ENCODE measurements around the gene FUZ.
A peak's percentile ranks its signal among the peaks of the same experiment; 100 is the strongest.

The FUZ gene

DNA sequence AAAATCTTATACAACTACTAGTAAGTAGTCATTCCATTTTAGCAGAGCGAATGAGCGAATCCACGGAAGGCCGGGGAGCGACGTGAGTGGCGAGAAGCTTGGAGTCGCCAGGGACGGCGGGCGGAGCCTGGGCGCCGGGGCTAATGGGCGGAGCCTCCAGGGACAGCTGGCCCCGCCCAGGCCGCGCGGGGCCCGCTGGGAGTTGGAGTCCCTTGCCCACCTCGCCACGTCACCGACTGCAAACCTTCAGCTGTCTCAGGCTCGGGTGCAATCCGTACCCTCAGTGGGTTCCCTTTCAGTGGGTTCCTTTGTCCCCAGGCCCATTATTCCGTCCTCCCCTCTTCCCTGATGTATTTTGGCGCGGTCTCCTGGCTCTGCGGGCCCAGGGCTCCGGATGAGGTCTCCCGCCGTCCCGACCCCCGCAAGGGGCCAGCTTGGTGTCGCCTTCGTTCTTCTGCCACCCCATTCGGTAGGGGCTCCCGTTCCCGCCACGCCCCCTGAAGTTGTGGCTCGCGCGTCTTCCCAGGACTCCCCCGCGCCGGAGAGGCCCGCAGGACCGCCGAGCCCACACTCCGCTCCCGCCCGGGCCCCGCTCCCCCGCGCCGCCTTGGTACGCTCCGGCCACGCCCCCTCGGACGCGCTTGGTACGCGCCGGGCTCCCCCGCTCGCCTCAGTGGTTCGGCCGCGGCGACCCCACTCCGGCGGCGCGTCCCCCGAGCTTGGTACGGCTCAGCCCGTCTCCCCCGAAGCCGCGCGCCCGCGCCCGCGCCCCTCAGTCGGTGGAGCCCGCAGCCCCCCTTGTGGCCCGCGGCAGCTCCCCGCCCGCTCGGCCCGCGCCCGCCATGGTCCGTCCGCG, 37.6 kb upstream of the FUZ start, which contains the start of gene PTOV1:
TSS of gene PTOV1 (plus strand) at position 673 of the 856 bp plus-strand sequence.
- peak; percentile 92 for DNase-seq

DNA sequence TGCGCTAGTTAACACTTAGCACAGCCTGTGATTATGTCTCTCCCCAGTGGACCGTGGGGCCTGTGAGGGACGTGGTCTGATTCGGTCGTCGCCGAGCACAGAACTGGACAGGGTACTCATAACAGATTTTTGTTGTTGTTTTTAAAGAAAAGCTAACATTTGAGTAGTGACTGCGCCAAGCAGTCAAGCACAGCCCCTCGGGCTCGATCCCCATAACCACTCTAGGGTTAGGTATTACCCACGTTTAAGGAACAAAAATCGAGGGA, 37.1 kb upstream of the FUZ start:
- no peak for DNase-seq

DNA sequence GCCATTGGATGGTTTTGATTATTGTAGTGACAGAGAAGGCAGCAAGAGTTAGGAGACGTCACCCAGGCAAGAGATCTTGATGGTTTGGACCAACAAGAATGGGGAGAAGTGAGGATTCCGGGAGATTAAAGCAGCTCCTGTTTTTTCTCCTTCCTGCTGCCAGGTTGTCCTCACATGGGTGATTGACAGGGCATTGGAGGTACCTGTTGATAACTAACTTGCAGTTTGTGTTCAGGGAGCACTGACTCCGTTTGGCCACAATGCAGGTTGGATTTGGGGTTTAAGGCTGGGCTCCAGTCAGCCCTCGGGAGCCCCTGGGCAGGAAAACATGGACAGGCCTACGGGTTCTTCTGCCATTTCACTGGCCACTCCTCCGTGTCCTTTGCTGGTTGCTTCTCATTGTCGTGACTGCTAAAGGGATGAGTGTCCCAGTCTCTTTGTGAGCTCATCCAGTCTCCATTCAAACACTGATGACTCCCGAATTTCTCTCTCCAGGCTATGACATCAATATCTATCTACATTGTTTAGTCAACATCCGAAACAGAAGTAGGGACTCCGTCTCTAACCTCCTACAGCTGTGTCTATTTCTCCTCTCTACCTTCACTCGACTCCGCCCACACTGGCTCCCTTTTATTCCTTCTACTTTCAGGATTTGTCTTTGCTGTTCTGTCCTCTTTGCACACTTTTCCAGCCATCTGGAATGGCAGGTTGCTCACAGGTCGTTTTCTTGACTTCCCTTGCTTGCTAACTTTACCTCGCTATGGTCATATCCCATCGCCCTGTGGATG, 36.5 kb upstream of the FUZ start:
- no peak for DNase-seq

DNA sequence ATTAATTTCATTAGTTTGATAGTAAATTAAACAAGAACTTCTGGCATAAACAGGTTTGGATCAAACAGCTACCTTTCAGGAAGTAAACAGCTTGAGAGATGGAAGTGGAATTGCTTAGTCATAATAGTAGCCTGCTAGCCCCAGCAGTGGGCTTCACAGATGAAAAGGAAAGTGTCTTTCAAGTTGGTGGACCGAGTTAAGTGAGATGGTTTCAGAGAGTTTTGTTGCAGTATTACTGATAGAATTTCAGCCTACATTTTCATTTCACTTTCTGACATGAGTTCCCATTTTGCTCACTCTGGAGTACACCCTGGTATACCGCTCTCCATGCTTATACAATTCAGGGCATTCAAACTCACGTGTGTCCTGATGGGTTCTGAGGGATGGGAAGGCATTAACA, 35.8 kb upstream of the FUZ start:
- no peak for DNase-seq

DNA sequence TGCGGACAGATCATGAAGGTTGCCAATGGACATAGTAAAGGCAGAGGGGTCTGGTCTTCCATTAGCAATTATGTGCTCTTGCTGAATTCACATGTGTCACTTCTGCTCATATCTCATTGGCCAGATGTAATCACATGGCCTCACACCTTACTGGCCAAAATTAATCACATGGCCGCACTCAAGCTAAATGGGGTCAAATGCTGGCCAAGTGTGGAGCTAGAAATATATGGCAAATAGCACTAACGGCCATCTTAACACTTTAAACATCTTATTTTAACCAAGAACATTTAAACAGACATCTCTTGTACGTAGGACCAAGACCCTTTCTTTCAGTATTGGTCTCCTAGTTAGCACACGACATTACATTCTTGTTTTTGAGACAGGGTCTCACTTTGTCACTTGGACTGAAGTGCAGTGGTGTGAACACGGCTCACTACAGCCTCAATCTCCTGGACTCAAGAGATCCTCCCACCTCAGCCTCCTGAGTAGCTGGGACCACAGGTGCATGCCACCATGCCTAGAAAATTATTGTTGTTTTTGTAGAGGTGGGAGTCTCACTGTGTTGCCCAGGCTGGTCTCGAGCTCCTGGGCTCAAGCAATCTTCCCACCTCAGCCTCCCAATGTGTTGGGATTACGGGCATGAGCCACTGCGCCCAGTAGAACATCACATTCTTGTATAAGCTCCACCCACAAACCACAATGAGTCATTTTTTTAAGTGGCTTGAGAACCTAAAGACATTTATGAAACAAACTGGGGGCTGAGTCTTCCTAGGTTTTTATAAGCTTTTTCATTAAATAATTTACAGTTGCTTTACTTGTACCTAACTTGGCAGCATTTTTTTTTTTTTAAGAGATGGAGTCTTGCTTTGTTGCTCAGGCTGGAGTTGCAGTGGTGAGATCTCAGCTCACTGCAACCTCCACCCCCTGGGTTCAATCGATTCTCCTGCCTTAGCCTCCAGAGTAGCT, 34.9 kb upstream of the FUZ start:
- DNase-seq: no peak

DNA sequence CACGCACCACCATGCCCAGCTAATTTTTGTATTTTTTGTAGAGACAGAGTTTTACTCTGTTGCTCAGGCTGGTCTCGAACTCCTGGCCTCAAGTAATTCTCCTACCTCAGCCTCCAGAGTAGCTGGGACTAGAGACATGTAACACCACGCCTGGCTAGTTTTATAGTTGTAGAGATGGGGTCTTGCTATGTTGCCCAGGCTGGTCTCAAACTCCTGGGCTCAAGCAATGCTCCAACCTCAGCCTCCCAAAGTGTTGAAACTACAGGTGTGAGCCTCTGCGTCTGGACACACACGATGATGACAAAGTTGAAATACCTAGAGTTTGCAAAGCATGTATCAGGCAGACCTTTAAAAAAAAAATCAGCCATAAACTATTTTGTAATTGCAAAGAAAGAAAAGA, 33.3 kb upstream of the FUZ start:
- no peak for DNase-seq

DNA sequence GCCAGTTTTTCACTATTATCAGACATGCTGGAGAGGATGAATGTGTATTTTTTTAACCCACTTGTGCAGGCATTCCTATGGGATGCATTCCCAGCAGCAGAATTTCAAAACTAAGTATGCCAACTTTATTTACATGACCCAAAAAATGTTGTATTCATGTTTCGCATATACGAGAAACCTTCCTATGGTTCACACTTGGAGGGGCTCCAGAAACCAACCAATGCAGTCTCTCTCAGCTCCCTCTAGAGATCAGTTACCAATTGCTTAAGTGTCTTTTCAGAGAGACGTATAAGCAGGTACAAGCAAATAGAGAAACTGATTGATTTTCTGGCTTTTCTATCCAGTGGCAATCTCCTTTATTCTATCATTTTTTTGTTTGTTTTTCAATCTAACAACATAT, 32.3 kb upstream of the FUZ start:
- DNase-seq: no peak

DNA sequence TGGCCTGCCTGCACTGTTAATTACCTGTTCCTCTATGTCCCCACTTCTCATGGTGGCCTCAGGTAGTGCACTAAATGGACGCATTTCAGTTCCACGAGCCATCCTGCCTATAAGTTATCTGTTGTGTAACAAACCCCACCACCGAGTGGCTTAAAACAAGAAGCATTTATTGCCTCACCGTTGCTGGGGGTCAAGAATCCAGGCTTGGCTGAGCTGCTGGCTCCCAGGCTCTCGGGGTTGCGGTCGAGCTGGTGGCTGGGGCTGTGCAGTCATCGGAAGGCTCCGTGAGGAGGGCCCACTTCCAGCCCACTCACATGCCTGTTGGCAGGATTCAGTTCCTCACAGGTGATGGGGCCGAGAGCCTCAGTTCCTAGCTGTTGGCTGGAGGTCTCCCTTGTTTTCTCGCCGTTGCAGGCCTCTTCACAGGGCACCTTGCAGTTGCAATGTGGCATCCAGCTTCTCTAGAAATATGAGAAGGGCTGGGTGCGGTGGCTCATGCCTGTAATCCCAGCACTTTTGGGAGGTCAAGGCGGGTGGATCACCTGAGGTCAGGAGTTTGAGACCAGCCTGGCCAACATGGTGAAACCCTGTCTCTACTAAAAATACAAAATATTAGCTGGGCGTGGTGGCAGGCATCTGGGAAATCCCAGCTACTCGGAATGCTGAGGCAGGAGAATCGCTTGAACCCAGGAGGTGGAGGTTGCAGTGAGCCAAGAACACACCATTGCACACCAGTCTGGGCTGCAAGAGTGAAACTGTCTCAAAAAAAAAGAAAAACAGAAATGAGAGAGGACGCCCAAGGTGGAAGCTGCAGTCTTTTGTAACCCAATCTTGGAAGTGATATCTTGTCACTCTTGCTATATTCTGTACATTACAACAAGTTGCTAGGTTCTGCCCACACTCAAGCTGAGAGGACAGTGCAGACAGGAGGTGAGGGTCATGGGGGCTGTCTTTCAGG, 31.3 kb upstream of the FUZ start:
- DNase-seq: no peak

DNA sequence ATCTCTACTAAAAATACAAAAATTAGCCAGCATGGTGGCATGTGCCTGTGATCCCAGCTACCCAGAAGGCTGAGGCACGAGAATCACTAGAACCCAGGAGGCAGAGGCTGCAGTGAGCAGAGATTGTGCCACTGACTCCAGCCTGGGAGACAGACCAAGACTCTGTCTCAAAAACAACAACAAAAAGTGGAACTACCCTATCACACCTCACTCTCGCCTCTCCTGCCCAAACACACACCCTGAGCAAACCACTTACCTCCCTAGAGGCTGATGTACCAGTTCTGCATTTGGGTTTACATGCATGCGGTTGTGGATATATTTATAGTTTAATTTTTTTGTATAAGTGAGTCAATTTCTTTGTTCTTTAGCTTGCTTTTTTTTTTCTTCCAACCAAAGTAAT, 30.2 kb upstream of the FUZ start:
- DNase-seq: no peak

DNA sequence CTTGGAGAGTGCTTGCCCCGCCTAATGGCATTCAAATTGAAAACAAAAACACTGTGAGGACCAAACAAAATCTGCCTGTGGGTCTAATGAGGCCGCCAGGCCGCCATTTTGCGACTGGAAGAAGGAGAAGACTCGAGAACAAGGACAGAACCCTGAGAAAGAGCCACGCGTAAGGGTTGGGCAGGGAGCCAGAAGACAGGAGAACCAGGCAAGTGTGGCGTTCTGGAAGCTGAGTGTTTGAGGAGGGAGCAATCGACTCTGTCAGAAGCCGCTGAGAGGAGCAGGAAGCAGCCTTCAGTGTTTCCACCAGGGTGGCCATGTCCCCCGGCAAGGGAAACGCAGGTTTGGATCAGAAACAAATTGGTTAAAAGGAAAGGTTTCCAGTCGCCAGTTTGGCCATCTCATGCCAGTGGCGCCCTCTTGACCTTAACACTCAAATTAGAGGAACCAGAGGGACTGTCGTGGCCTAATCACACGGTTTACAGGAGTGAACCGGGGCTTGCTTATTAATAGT, 27.7 kb upstream of the FUZ start:
- DNase-seq: no peak

DNA sequence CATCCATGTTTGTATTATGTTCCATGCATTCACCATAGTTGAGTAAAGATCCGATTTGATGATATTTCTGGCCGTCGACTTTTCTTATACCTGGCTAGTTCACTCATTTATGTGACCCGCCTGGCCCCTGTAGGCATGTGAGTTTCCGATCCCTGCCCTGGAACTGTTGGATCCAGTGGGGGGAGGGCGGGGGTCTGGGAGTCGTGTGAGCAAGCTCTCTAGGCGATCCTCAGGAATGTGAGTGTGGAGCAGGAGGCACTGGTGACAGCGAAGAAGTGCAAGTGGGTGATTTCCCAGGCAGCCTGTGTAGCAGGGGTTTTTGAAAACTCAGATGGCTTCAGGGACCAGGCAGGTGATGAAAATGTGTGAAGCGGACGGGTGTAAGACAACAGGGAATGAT, 27.2 kb upstream of the FUZ start:
- DNase-seq: no peak

DNA sequence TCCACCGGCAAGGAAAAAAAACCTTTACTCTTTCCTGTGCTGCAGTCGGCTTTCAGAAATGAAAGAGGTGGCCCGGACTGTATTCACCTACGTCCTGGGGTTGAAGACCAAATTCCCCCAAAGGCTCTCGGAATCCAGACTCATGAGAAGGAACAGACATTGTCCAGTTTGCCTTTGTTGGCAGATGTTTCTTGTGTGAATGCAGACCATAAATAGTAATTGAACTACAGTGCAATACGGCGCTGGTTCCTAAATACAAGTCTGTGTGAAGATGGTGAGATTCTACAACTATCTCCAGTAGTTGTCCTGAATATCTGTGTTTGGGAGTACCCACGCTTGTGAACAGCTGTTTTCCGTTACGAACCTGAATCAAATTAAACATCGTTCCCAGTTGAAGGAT, 26.6 kb upstream of the FUZ start:
- no peak for DNase-seq

DNA sequence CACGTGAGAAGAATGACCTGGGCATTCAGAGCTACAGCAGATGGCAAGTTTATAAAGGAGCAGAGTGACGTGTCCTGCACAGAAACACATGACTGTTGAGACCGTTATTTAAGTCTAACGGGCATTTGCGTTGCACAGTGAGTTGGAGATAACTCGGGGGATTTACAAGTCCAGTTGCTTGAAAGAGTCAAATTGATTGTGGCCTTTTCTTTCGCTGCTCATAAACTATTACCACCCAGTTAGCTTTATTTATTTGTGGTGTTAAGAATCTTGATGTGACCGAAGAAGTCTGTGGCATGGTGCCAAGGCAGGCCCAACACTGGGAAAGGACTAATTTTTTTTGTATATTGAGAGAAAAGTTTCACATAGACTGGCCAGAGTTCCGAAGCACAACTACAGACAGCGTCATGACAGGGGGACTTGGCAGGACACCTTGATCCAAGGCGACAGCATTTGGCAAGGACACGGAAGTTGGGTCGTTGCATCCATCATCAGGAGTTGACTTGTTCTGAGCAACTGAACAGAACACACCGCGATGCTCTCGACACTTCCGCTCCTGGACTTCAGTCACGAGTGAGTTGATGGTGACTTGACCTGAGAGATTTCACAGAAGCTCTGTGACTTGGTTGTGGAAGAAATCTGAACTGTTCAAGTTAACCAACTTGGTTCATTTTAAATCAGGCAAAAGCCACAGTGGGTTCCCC, 25.9 kb upstream of the FUZ start:
- DNase-seq: no peak

DNA sequence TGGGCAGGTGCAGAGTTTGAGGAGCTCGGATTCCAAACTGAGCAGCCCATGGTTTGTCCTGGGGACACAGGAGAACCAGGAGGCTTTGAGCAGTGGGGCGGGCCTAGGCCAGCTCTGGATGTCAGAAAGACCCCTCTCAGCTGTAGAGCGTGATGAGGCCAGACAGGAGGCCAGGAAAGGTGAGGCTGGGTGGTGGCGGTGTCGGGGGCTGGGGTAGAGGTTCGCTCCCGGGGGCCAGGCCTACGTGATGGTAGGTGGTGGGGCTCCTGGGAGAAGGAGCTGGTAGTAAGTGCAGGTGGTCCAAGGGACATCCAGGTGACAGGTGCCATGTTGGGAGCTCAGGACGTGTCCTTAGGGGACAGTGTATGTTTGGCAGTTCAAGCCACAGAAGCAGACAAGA, 24.3 kb upstream of the FUZ start:
- DNase-seq: no peak

DNA sequence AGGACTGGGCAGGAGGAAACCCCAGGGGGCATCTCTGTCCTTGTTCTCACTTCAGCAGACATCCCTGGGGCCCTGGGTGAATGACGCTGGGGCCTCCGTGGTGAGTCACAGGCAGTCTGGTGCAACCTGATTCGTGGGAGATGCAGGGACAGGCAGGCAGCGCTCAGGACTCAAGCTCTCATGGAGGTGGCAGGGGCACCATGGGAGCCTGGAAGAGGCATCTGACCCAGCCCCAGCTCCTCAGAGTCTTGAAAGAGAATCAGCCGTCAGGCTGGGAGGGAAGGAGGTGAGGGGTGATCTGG, 23.9 kb upstream of the FUZ start:
- no peak for DNase-seq

DNA sequence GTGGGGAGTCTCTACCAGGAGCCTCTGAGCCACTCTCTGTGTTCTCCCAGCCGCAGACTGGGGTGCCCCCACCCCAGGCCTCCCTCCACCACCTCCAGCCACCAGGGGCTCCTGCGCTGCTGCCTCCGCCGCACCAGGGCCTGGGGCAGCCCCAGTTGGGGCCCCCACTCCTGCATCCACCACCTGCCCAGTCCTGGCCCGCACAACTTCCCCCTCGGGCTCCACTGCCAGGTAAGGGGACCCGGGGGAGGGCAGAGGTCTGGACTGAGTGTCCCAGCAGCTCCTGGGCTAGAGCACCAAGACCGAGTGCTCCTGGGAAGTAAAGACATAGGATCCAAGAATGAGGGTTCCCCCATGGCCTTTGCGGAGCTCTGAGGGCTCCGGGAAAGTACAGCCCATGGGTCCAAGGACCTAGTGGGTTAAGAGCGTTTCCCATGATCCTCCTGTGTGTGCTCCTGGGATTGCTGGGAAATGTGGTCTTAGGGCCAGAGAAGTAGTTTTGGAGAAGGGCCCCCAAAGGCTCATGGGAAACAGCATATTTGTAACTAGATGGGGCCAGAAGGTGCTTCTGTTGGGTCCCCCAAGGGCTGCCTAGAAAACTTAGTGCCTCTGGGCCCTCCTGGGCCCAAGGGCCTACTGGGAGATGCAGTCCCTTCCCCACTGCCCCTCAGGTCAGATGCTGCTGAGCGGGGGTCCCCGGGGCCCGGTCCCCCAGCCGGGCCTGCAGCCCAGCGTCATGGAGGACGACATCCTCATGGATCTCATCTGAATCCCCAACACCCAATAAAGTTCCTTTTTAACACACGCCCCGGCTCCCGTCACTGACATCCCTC, 23.3 kb upstream of the FUZ start:
- no peak for DNase-seq

DNA sequence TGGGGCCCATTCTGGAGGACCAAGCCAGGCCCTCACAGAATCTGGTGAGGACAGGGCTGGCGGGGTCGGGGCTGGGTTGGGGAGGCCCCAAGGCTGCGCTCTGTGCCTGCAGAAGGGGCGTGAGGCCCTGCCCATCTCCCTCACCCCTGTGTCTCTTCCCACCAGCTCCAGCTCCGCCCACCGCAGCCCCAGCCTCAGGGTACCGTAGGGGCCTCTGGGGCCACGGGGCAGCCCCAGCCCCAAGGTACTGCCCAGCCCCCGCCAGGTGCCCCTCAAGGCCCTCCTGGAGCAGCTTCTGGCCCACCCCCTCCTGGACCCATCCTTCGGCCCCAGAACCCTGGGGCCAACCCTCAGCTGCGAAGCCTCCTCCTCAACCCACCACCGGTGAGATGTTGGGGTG, 22.5 kb upstream of the FUZ start:
- DNase-seq: no peak

DNA sequence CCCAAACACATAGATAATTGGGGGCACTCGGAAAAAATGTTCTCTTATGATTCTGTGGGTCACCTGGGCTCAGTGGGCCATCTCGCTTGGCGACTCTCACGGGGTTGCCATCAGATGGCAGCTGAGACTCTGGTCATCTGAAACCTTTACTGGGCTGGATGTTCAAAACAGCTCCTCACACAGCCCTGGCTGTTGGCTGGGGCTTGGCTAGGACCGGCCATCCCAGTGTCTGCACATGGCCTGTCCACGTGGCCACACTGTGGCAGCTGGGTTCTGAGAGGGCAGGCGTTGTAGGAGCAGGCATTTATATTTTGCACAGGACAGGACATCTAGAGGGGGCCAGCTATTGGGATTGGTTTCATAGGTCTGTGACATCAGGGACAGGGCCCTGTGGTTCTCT, 20.5 kb upstream of the FUZ start:
- DNase-seq: no peak

DNA sequence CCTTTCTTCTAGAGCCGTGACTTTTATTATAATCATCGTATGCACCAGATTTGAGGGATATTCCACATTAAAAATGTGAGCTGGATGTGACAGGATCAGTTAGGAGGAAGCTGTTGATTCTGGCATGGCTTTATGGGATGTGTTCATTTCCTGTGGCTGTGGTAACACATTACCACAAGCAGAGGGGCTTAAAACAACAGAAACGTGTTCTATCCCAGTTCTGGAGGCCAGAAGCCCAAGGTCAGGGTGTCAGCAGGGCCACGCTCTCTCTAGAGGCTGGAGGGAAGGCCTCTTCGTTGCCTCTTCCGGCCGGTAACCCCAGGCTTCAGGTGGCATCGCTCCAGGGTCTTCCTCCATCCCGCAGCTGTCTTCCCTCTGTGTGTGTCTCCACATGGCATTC, 19.5 kb upstream of the FUZ start:
- no peak for DNase-seq

DNA sequence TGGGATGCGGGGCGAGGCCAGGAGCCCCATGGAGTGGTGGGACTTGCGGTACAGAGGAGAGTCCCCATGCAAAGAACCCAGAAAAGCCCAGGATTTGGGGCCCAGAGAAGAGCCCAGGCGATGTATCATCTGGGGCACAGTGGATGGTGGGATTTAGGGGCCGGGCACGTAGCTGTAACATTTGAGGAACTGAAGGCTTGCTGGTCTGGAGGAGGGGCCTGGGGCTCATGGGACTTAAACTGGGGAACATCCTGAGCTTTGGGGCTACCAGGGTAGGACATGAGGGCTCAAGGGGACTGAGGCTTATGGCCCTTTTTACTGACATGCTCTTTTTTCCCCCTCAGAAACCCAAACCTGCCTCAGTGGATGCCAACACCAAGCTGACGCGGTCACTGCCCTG, 18.5 kb upstream of the FUZ start:
- no peak for DNase-seq

DNA sequence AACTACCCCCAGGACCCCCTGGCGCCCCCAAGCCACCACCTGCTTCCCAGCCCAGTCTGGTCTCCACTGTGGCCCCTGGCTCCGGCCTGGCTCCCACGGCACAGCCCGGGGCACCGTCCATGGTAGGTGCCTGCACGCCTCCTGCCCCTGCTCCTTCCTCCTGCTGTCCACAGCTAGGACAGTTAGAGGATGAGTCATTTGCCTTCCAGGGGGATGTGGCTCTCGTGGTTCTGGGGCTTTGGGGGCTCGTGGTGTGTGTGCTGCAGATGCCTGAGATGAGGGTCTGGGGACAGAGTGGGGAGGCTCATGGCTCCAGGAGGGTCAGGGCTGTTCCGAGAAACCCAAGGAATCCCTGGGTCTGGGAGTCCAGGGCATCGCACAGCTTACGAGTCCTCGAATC, 17.7 kb upstream of the FUZ start:
- no peak for DNase-seq
